Activated CD4-positive, alpha-beta memory T cell treated with anti-CD3 and anti-CD28 coated beads, Interleukin-2, amount 10 ng/mL, durations not matched to agents 7 days and 5 days (primary cell): ENCODE data around the gene CLSTN2. TPM values are rescaled to one million over a fixed set of nuclear protein-coding genes. Genes with fewer than 3 reads are reported as not detected.

ENCODE experiments used
- CTCF ChIA-PET: fragments of 350-600 bp; sonication (Branson Sonifier 250); formaldehyde crosslinking; loops from one replicate; lab custom pipeline; 2021; ENCODE audit warnings: antibody characterized with exemption, inconsistent platforms; lab: Charles Lee
- POLR2A ChIA-PET: fragments of 350-600 bp; sonication (Branson Sonifier 250); formaldehyde crosslinking; loops from one replicate; lab custom pipeline; 2021; ENCODE audit warnings: antibody characterized with exemption; lab: Charles Lee
- DNase-seq: peaks from one replicate; pipeline ENCODE4 v3.0.0-alpha.2; 2020
- H3K27ac Mint-ChIP-seq: one replicate; pipeline ENCODE4 v1.8.0; 2021; ENCODE audit warnings: mild to moderate bottlenecking, mixed read lengths
- H3K27me3 Mint-ChIP-seq: one replicate; pipeline ENCODE4 v1.8.0; 2021; ENCODE audit warnings: mixed read lengths
- H3K36me3 Mint-ChIP-seq: one replicate; pipeline ENCODE4 v1.8.0; 2021; ENCODE audit warnings: low read depth, mixed read lengths
- H3K4me1 Mint-ChIP-seq: one replicate; pipeline ENCODE4 v1.8.0; 2021; ENCODE audit warnings: mixed read lengths
- H3K4me3 Mint-ChIP-seq: one replicate; pipeline ENCODE4 v1.8.0; 2021; ENCODE audit warnings: mild to moderate bottlenecking, mixed read lengths
- H3K9me3 Mint-ChIP-seq: one replicate; pipeline ENCODE4 v1.8.0; 2021; ENCODE audit warnings: mixed read lengths
- total RNA-seq, 2 experiments: library from RNA; stranded (reverse); gene quantifications; one replicate each; pipeline ENCODE4 v1.2.3, GENCODE V29; 2021

Gene CLSTN2
- total RNA-seq, 2 experiments from 2014 or later = not detected

GRCh38 chr3:139953131-139953910, 18.3 kb downstream of the CLSTN2 start:
- Mint-ChIP-seq H3K27me3 (no peaks in the 10 kb centered on the region), H3K36me3 (no peaks in the 10 kb centered on the region), H3K4me3 (no peak overlapping the region), H3K27ac (no peak overlapping the region), H3K4me1 (no peaks in the 10 kb centered on the region), H3K9me3 (no peaks in the 10 kb centered on the region)
- CTCF ChIA-PET = no interaction called here
- DNase-seq = no peak
- POLR2A ChIA-PET = no interaction called here

- no peak overlapping the region for H3K27ac Mint-ChIP-seq
- ChIA-PET POLR2A (no interaction called here), CTCF (no interaction called here)
- H3K27me3 Mint-ChIP-seq = no peaks in the 10 kb centered on the region
- no peaks in the 10 kb centered on the region for H3K36me3 Mint-ChIP-seq
- DNase-seq = no peak
- no peak overlapping the region for H3K4me3 Mint-ChIP-seq
- no peaks in the 10 kb centered on the region for H3K9me3 Mint-ChIP-seq
- no peaks in the 10 kb centered on the region for H3K4me1 Mint-ChIP-seq
Measured at GRCh38 chr3:139954146-139954860, 19.3 kb downstream of the CLSTN2 start.

- no peaks in the 10 kb centered on the region for H3K4me1 Mint-ChIP-seq
- H3K4me3 Mint-ChIP-seq = no peak overlapping the region
- H3K27ac Mint-ChIP-seq = no peak overlapping the region
- no peaks in the 10 kb centered on the region for H3K9me3 Mint-ChIP-seq
- no peaks in the 10 kb centered on the region for H3K27me3 Mint-ChIP-seq
- DNase-seq = no peak
- H3K36me3 Mint-ChIP-seq = no peaks in the 10 kb centered on the region
- POLR2A ChIA-PET = no interaction called here
- CTCF ChIA-PET = interaction anchor here (1.1 kb wide), 1 partner anchor 20 kb away, joined by 3 read pairs; no protein-coding TSS in a partner anchor
Measured at GRCh38 chr3:139957844-139958243, 22.9 kb downstream of the CLSTN2 start.

- H3K4me3 Mint-ChIP-seq = no peak overlapping the region
- no peaks in the 10 kb centered on the region for H3K9me3 Mint-ChIP-seq
- H3K36me3 Mint-ChIP-seq = no peaks in the 10 kb centered on the region
- ChIA-PET CTCF (no interaction called here), POLR2A (no interaction called here)
- no peak for DNase-seq
- H3K27ac Mint-ChIP-seq = no peak overlapping the region
- no peaks in the 10 kb centered on the region for H3K27me3 Mint-ChIP-seq
- H3K4me1 Mint-ChIP-seq = no peaks in the 10 kb centered on the region
Measured at GRCh38 chr3:139969386-139969785, 34.4 kb downstream of the CLSTN2 start.

- no peaks in the 10 kb centered on the region for H3K9me3 Mint-ChIP-seq
- CTCF ChIA-PET = no interaction called here
- H3K4me3 Mint-ChIP-seq = no peak overlapping the region
- no peaks in the 10 kb centered on the region for H3K36me3 Mint-ChIP-seq
- no peaks in the 10 kb centered on the region for H3K4me1 Mint-ChIP-seq
- no peak for DNase-seq
- no peaks in the 10 kb centered on the region for H3K27me3 Mint-ChIP-seq
- POLR2A ChIA-PET = no interaction called here
- H3K27ac Mint-ChIP-seq = no peak overlapping the region
Measured at GRCh38 chr3:139970526-139970925, 35.5 kb downstream of the CLSTN2 start.

GRCh38 chr3:139974809-139975425, 39.9 kb downstream of the CLSTN2 start:
- H3K4me1 Mint-ChIP-seq = no peaks in the 10 kb centered on the region

GRCh38 chr3:139975594-139976365, 40.8 kb downstream of the CLSTN2 start:
- DNase-seq = no peak
- CTCF ChIA-PET = no interaction called here

More at GRCh38 chr3:139974809-139975425, 39.9 kb downstream of the CLSTN2 start:
- no peak for DNase-seq
- CTCF ChIA-PET = no interaction called here
- POLR2A ChIA-PET = no interaction called here
- Mint-ChIP-seq H3K4me3 (no peak overlapping the region), H3K27me3 (no peaks in the 10 kb centered on the region), H3K9me3 (no peaks in the 10 kb centered on the region), H3K36me3 (no peaks in the 10 kb centered on the region), H3K27ac (no peak overlapping the region)

GRCh38 chr3:139978966-139979365, 44.0 kb downstream of the CLSTN2 start:
- Mint-ChIP-seq H3K9me3 (no peaks in the 10 kb centered on the region), H3K4me3 (no peak overlapping the region), H3K36me3 (no peaks in the 10 kb centered on the region), H3K27me3 (no peaks in the 10 kb centered on the region), H3K27ac (no peak overlapping the region), H3K4me1 (no peaks in the 10 kb centered on the region)
- POLR2A ChIA-PET = no interaction called here
- DNase-seq = no peak
- CTCF ChIA-PET = no interaction called here

More at GRCh38 chr3:139975594-139976365, 40.8 kb downstream of the CLSTN2 start:
- Mint-ChIP-seq H3K4me1 (no peaks in the 10 kb centered on the region), H3K27me3 (no peaks in the 10 kb centered on the region), H3K27ac (no peak overlapping the region), H3K36me3 (no peaks in the 10 kb centered on the region), H3K4me3 (no peak overlapping the region), H3K9me3 (no peaks in the 10 kb centered on the region)
- POLR2A ChIA-PET = no interaction called here

- no peak for DNase-seq
- no peaks in the 10 kb centered on the region for H3K9me3 Mint-ChIP-seq
- H3K27ac Mint-ChIP-seq = no peak overlapping the region
- no peaks in the 10 kb centered on the region for H3K4me1 Mint-ChIP-seq
- no peaks in the 10 kb centered on the region for H3K36me3 Mint-ChIP-seq
- CTCF ChIA-PET = no interaction called here
- no peak overlapping the region for H3K4me3 Mint-ChIP-seq
- H3K27me3 Mint-ChIP-seq = no peaks in the 10 kb centered on the region
- POLR2A ChIA-PET = no interaction called here
Measured at GRCh38 chr3:139979991-139980390, 45.0 kb downstream of the CLSTN2 start.

GRCh38 chr3:139982404-139982803, 47.4 kb downstream of the CLSTN2 start:
- Mint-ChIP-seq H3K27me3 (no peaks in the 10 kb centered on the region), H3K4me1 (no peaks in the 10 kb centered on the region), H3K4me3 (no peak overlapping the region), H3K27ac (no peak overlapping the region), H3K9me3 (no peaks in the 10 kb centered on the region), H3K36me3 (no peaks in the 10 kb centered on the region)
- CTCF ChIA-PET = no interaction called here
- POLR2A ChIA-PET = no interaction called here
- no peak for DNase-seq

GRCh38 chr3:139985576-139985975, 50.6 kb downstream of the CLSTN2 start:
- no peak for DNase-seq
- Mint-ChIP-seq H3K4me3 (no peak overlapping the region), H3K36me3 (no peaks in the 10 kb centered on the region), H3K4me1 (no peaks in the 10 kb centered on the region), H3K27me3 (no peaks in the 10 kb centered on the region), H3K27ac (no peak overlapping the region), H3K9me3 (no peaks in the 10 kb centered on the region)
- CTCF ChIA-PET = no interaction called here
- POLR2A ChIA-PET = no interaction called here

GRCh38 chr3:139987908-139988307, 52.9 kb downstream of the CLSTN2 start:
- Mint-ChIP-seq H3K9me3 (no peaks in the 10 kb centered on the region), H3K4me3 (no peak overlapping the region), H3K4me1 (no peaks in the 10 kb centered on the region), H3K36me3 (no peaks in the 10 kb centered on the region), H3K27ac (no peak overlapping the region), H3K27me3 (no peaks in the 10 kb centered on the region)
- ChIA-PET POLR2A (no interaction called here), CTCF (no interaction called here)
- DNase-seq = no peak
